Esophagus squamous epithelium (tissue), 5 donors: Measurements from ENCODE around the gene TMEM100. TPM values are rescaled to one million over a fixed set of nuclear protein-coding genes. Genes with fewer than 3 reads are reported as not detected.

ENCODE experiments used
- DNase-seq: peaks from one replicate; lab custom pipeline; 2025; lab: John Stamatoyannopoulos, UW
- H3K27ac ChIP-seq, 4 donors: fragments of 200-600 bp; sonication (generic); one replicate each; pipeline ENCODE4 v1.5.1; 2016 to 2019; ENCODE audit warnings: mild to moderate bottlenecking in 1 of 4
- H3K27me3 ChIP-seq, 4 donors: fragments of 200-600 bp; sonication (generic); 1 replicate in 3 of 4; 2 replicates in 1 of 4; pipeline versions ENCODE4 v1.5.1 to v1.6.0; 2017 to 2021; ENCODE audit warnings: antibody characterized with exemption in 1 of 4
- H3K36me3 ChIP-seq, 3 donors: fragments of 200-600 bp; sonication (generic); one replicate each; pipeline ENCODE4 v1.5.1; 2016 to 2019
- H3K4me1 ChIP-seq, 3 donors: fragments of 200-600 bp; sonication (generic); one replicate each; pipeline ENCODE4 v1.5.1; 2017 to 2019
- H3K4me3 ChIP-seq, 4 donors: fragments of 200-600 bp; sonication (generic); 1 replicate in 3 of 4; 2 replicates in 1 of 4; pipeline ENCODE4 v1.5.1; 2016 to 2019; ENCODE audit warnings: mild to moderate bottlenecking in 2 of 4, moderate library complexity in 1 of 4
- H3K9me3 ChIP-seq, 3 donors: fragments of 200-600 bp; sonication (generic); one replicate each; pipeline ENCODE4 v1.5.1; 2016 to 2019
- CTCF ChIP-seq, 6 experiments: fragments of 450-650 bp in 4 of 6; fragments of 200-600 bp in 2 of 6; sonication (generic) in 2 of 6; IDR thresholded peaks; one replicate each; pipeline ENCODE4 v1.5.1; 2016 to 2019; ENCODE audit warnings: antibody characterized with exemption in 6 of 6, mild to moderate bottlenecking in 4 of 6, moderate library complexity in 4 of 6
- POLR2A ChIP-seq, 4 donors: fragments of 450-650 bp; IDR thresholded peaks; one replicate each; pipeline ENCODE4 v1.6.1; 2017; ENCODE audit warnings: antibody characterized with exemption in 4 of 4, mild to moderate bottlenecking in 4 of 4, moderate library complexity in 3 of 4
- WGBS, 2 donors: methylation state at CpG; one replicate each; pipeline ENCODE4 v1.1.5; 2018; 5-methylcytosine and 5-hydroxymethylcytosine counted together
- intact Hi-C: fragments of 100-400 bp; cut with DNase I; formaldehyde crosslinking; loops from one replicate; pipeline ENCODE4 v1.15.0; 2022
- total RNA-seq, 4 donors: library from RNA; depleted of rRNA; stranded (reverse); fragments of >200 nt; gene quantifications; one replicate each; pipeline ENCODE4 v1.1.0, GENCODE V29; 2016
- donor health status: DM: yes; HTN: yes; CAD: no.

TMEM100 gene
- total RNA-seq, 4 donors from 2014 or later, result 1.1 to 7.8 (median 3.1) TPM; not detected in 1

GRCh38 chr17:55688057-55688456, 34.6 kb downstream of the TMEM100 start:
- no peaks in the 10 kb centered on the region for H3K27me3 ChIP-seq
- intact Hi-C loops, result no loop called here
- no peaks in the 10 kb centered on the region for H3K36me3 ChIP-seq
- no peak overlapping the region for H3K27ac ChIP-seq
- H3K9me3 ChIP-seq, result no peaks in the 10 kb centered on the region
- no peak overlapping the region for H3K4me3 ChIP-seq
- H3K4me1 ChIP-seq, result peaks cover 0 to 13% (median 5%) of the 10 kb centered on the region in 3 donors
- TF ChIP-seq CTCF (IDR thresholded peaks at IDR 0.05) (no peak), POLR2A (IDR thresholded peaks at IDR 0.05) (no peak)
- no peak for DNase-seq
- WGBS, 2 donors, result 56 to 62% methylated on average over 3 of the region's 3 CpGs

- WGBS, 2 donors, result 64 to 100% methylated on average over 1 to 2 of the region's 2 CpGs
- Histone ChIP-seq H3K36me3 (no peaks in the 10 kb centered on the region), H3K4me3 (no peak overlapping the region), H3K27me3 (no peaks in the 10 kb centered on the region), H3K4me1 (peaks cover 0 to 8% (median 0%) of the 10 kb centered on the region in 3 donors), H3K27ac (no peak overlapping the region), H3K9me3 (no peaks in the 10 kb centered on the region)
- no peak for TF ChIP-seq POLR2A (IDR thresholded peaks at IDR 0.05)
- TF ChIP-seq CTCF (IDR thresholded peaks at IDR 0.05), result no peak
- intact Hi-C loops, result no loop called here
- DNase-seq, result no peak
Measured at GRCh38 chr17:55687037-55687436, 35.6 kb downstream of the TMEM100 start.

GRCh38 chr17:55683550-55684315, 38.9 kb downstream of the TMEM100 start:
- no peak for TF ChIP-seq CTCF (IDR thresholded peaks at IDR 0.05)
- no peak for DNase-seq
- no peak overlapping the region for H3K27ac ChIP-seq
- 66 to 75% methylated on average over 4 of the region's 4 CpGs for WGBS, 2 donors
- no peaks in the 10 kb centered on the region for H3K9me3 ChIP-seq
- H3K36me3 ChIP-seq, result no peaks in the 10 kb centered on the region
- H3K4me1 ChIP-seq, result no peaks in the 10 kb centered on the region
- intact Hi-C loops, result no loop called here
- H3K27me3 ChIP-seq, result no peaks in the 10 kb centered on the region
- H3K4me3 ChIP-seq, result no peak overlapping the region

GRCh38 chr17:55681342-55681700, 41.3 kb downstream of the TMEM100 start:
- H3K4me3 ChIP-seq, result no peak overlapping the region
- intact Hi-C loops, result no loop called here
- H3K9me3 ChIP-seq, result no peaks in the 10 kb centered on the region
- DNase-seq, result no peak
- no peaks in the 10 kb centered on the region for H3K4me1 ChIP-seq
- no peaks in the 10 kb centered on the region for H3K36me3 ChIP-seq
- 62 to 70% methylated on average over 1 of the region's 1 CpG for WGBS, 2 donors
- no peak overlapping the region for H3K27ac ChIP-seq
- TF ChIP-seq POLR2A (IDR thresholded peaks at IDR 0.05) (no peak), CTCF (IDR thresholded peaks at IDR 0.05) (no peak)
- H3K27me3 ChIP-seq, result no peaks in the 10 kb centered on the region

GRCh38 chr17:55680686-55681341, 41.9 kb downstream of the TMEM100 start:
- no peak for DNase-seq
- TF ChIP-seq POLR2A (IDR thresholded peaks at IDR 0.05) (no peak), CTCF (IDR thresholded peaks at IDR 0.05) (no peak)
- Histone ChIP-seq H3K27me3 (no peaks in the 10 kb centered on the region), H3K27ac (no peak overlapping the region), H3K9me3 (no peaks in the 10 kb centered on the region), H3K36me3 (no peaks in the 10 kb centered on the region), H3K4me1 (no peaks in the 10 kb centered on the region), H3K4me3 (no peak overlapping the region)
- intact Hi-C loops, result no loop called here
- WGBS, 2 donors, result 79 to 82% methylated on average over 4 of the region's 4 CpGs
